ENCODE data around the gene MEP1A.

MEP1A gene

DNA sequence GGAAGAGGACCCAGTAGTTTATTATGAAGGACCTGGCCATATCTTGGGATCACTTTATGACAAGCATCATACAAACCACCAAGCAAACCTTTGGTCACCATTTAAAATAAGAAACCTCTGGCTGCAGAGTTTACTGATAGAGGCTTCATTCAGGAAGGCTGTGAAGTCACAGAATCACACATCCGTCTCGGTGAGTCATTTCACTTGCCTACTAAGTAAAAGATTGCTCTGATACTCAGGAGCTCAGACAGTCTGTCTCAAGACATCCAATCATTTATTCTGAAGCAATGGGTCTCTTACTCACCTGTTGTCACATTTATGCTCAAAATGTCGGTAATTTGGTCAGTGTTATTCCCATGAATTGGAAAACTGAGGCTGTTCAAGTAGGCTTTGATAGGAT lies 94.8 kb downstream of the MEP1A start:
- no peak overlapping the region for H3K4me2 ChIP-seq (ENCODE audit: low read depth, low read length, poor library complexity, severe bottlenecking)
- H4K20me1 ChIP-seq (ENCODE audit: low read depth, low read length) = no peaks in the 10 kb centered on the region
- no peak overlapping the region for H2AFZ ChIP-seq (ENCODE audit: low read depth, low read length, severe bottlenecking)
- TF ChIP-seq EZH2phosphoT487 (conservative IDR thresholded peaks at IDR 0.05; ENCODE audit: low read length) = no peak
- TF ChIP-seq, protein P1, sequence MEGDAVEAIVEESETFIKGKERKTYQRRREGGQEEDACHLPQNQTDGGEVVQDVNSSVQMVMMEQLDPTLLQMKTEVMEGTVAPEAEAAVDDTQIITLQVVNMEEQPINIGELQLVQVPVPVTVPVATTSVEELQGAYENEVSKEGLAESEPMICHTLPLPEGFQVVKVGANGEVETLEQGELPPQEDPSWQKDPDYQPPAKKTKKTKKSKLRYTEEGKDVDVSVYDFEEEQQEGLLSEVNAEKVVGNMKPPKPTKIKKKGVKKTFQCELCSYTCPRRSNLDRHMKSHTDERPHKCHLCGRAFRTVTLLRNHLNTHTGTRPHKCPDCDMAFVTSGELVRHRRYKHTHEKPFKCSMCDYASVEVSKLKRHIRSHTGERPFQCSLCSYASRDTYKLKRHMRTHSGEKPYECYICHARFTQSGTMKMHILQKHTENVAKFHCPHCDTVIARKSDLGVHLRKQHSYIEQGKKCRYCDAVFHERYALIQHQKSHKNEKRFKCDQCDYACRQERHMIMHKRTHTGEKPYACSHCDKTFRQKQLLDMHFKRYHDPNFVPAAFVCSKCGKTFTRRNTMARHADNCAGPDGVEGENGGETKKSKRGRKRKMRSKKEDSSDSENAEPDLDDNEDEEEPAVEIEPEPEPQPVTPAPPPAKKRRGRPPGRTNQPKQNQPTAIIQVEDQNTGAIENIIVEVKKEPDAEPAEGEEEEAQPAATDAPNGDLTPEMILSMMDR (IDR thresholded peaks at IDR 0.05; ENCODE audit: insufficient read depth, low read length, poor library complexity, severe bottlenecking) = no peak
- no peaks in the 10 kb centered on the region for H3K79me2 ChIP-seq (ENCODE audit: insufficient read depth, low read length)
- H3K27ac ChIP-seq (ENCODE audit: low read depth, low read length) = no peak overlapping the region
- H3K36me3 ChIP-seq (ENCODE audit: low read length) = no peaks in the 10 kb centered on the region
- H3K27me3 ChIP-seq (ENCODE audit: low read length) = no peaks in the 10 kb centered on the region
- no peaks in the 10 kb centered on the region for H3K9me3 ChIP-seq (ENCODE audit: insufficient read depth, low read length)
- H3F3A ChIP-seq (ENCODE audit: insufficient read depth) = no peaks in the 10 kb centered on the region
- H3K9me2 ChIP-seq (replicated peaks; ENCODE audit: insufficient read depth, low read length) = no peaks in the 10 kb centered on the region
- no peak overlapping the region for H3K4me3 ChIP-seq (ENCODE audit: insufficient read depth, low read length, poor library complexity, severe bottlenecking)
- H3K9ac ChIP-seq (ENCODE audit: low read length) = no peak overlapping the region

DNA sequence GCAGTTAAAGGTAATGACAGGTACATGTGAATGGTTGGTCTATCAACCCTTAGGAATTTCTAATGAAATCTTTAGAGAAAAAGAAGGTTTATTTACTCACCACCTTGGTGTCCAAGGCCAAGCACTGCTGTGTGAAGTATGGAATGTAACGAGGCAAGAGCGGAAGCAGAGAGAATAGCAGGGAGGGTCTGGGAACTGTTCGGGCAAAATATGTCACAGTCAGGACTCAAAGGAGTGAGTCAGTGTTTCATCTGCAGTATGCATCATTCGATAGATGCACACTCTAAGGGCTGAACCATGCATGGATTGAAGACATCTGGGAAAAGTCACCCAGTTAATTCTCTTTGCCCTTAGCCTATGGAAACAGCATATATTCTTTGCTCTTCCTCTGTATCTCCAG lies 95.4 kb downstream of the MEP1A start:
- TF ChIP-seq EZH2phosphoT487 (conservative IDR thresholded peaks at IDR 0.05; ENCODE audit: low read length) = no peak
- TF ChIP-seq, protein P1 (IDR thresholded peaks at IDR 0.05; ENCODE audit: insufficient read depth, low read length, poor library complexity, severe bottlenecking) = no peak
- no peaks in the 10 kb centered on the region for H3K79me2 ChIP-seq (ENCODE audit: insufficient read depth, low read length)
- H3K4me3 ChIP-seq (ENCODE audit: insufficient read depth, low read length, poor library complexity, severe bottlenecking) = no peak overlapping the region
- no peak overlapping the region for H2AFZ ChIP-seq (ENCODE audit: low read depth, low read length, severe bottlenecking)
- no peaks in the 10 kb centered on the region for H3K27me3 ChIP-seq (ENCODE audit: low read length)
- H3K9me3 ChIP-seq (ENCODE audit: insufficient read depth, low read length) = no peaks in the 10 kb centered on the region
- no peaks in the 10 kb centered on the region for H4K20me1 ChIP-seq (ENCODE audit: low read depth, low read length)
- H3K36me3 ChIP-seq (ENCODE audit: low read length) = no peaks in the 10 kb centered on the region
- H3K9ac ChIP-seq (ENCODE audit: low read length) = no peak overlapping the region
- H3F3A ChIP-seq (ENCODE audit: insufficient read depth) = no peaks in the 10 kb centered on the region
- H3K9me2 ChIP-seq (replicated peaks; ENCODE audit: insufficient read depth, low read length) = no peaks in the 10 kb centered on the region
- no peak overlapping the region for H3K4me2 ChIP-seq (ENCODE audit: low read depth, low read length, poor library complexity, severe bottlenecking)
- no peak overlapping the region for H3K27ac ChIP-seq (ENCODE audit: low read depth, low read length)
